NCI-H146 treated with DMSO at 0.1 percent for 48 hours (cell line): Measurements from ENCODE around the gene EEF1AKMT3.

Experiments
- DNase-seq: peaks from one replicate; lab custom pipeline; 2025; ENCODE audit not compliant: unreplicated experiment; lab: John Stamatoyannopoulos, UW

The EEF1AKMT3 gene

DNA sequence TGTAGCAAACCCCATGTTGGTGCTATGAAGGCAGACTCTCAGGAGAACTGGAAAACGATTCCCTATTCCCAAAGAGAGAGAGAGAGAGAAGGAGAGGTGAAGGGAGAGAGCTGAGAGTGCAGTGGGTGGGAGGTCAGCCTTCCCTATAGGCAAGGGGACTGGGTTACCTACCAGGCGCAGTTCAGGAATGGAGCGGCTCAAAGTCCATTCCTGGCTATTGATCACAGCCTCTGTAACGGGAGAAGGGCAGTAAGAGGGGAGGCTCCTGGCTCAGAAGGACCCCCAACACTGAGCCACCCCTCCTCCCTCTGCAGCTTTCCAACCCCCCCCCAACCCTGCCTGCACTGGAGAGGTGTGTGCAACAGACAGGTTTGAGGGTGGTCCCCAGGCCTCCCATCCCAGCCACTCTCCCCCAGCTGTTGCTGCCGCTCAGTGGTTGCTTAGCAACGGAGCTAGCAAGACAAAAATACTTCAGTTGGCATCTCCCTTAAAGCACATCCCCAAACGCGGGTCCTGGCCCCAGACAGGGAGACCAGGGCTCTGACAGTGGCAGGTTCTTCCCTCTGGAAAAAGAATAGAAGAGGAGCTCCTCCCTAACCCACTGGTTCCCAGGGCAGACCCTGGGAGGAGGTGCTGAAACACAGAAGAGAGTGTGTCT lies 37.1 kb upstream of the EEF1AKMT3 start:
- no peak for DNase-seq

GRCh38 chr12:57735952-57736740 lies 36.3 kb upstream of the EEF1AKMT3 start:
- peak; percentile 32 for DNase-seq

DNA sequence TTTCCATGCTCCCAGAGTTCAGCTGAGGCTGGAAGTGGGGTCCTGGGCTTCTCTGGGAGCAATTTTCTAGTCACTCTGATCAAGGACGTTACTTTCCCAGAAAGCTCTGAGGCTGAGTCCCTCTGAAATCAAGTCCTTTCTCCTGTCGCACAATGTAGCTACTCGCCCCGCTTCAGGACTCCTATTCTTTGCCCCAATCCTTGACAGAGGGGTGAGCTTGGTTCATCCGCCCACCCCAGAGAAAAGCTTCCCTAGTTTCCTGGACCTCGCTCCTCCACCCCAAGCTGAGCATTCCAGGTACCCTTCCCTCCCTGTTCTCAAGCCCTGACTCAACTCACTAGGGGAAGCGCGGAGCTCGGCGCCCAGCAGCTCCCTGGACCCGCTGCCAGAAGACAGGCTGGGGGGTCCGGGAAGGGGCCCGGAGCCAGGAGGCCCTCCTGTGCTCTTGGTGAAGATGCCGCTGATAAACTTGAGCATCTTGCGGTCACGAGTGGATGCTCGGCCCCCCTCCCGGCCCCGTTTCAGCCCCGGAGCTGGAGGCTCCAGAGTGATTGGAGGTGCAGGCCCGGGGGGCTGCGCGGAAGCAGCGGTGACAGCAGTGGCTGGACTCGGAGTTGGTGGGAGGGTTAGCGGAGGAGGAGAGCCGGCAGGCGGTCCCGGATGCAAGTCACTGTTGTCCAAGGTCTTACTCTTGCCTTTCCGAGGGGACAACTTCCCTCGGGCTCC lies 35.5 kb upstream of the EEF1AKMT3 start:
- no peak for DNase-seq

GRCh38 chr12:57737467-57738460 lies 34.6 kb upstream of the EEF1AKMT3 start:
- no peak for DNase-seq

DNA sequence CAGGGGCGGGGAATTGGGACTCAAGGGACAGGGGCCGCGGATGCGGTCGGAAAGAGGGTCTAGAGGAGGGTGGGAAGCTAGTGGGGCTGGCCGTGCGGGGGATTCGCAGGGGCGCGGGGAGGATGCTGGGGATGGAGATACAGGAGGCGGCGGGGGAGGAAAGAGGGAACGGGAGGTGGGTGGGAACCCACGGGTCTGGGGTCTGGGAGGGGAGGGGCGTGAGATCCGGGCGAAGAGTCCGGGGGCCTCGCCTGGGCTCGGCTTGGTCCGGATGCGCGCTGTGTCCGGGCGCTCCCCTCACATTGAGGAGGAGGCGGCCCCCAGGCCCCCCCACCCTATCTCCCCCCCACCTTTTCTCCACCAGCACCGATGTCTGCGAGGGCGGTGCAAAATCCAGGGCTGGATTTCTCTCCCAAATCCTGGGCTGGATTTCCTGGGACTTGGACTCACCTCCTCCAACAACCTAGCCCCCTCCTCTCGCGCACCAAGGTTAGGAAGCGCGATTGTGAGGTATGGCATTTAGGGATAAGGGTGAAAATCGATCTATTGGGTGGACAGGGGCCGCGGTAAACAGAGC lies 33.7 kb upstream of the EEF1AKMT3 start, which contains the start of gene AGAP2:
AGAP2 (minus strand) TSS at position 82 of the 577 bp plus-strand sequence. CDS start 496 bp downstream, outside the sequence.
- DNase-seq: peak; percentile 8

DNA sequence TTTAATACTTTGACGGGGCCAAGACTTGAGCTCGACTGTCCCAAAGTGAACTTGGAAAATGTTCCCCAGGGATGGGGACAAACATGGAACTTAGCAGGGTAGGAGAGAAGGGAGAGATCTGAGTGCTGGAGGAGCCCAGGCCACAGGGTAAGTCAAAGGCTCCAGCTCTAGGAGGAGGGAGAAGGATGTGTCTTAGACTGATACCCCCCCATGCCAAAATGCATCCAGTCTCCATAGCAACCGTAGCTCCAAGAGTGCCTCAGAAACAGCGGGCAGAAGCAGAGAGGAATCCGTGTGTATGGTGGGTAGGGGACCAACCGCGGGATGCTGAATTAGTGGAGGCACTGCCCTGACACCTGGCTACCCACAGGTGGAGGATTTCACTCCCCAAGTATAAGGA lies 33.0 kb upstream of the EEF1AKMT3 start:
- DNase-seq: no peak

GRCh38 chr12:57739914-57740538 lies 32.4 kb upstream of the EEF1AKMT3 start:
- DNase-seq: no peak

DNA sequence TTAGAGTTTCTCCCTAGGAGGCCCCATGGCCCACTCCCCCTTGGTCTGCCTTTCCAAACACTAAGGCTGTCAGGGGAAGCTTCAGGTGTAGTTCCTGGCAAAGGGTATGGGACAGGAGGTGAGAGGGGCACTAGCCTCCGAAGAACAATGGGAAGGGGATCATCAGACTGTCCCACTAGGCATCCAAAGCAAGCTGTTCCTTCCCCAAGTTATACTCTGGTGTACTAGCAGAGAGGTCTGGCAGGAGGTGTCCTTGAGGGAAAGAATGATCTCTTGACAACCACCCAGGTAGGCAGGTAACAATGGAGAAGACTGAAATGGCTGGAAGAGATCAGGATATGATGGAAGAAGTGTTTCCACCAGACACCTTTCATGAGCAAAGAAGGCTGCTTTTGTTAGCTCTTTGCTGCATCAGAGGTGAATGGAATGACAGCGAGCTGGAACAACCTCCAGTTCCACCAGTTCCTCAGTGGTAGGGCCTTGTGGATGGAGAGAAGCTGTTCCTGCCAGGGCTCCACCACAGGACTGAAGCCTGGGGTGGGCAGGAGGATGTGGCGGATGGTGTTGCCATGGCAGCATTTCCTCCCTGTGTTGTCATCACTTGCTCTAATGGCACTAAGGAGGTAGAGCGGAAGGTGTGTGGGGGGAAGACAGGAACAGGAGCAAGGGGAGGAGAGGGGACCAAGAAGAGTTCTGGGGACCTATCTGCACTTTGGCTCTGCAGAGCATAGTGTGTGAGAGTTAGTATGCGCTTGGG lies 31.6 kb upstream of the EEF1AKMT3 start:
- no peak for DNase-seq

DNA sequence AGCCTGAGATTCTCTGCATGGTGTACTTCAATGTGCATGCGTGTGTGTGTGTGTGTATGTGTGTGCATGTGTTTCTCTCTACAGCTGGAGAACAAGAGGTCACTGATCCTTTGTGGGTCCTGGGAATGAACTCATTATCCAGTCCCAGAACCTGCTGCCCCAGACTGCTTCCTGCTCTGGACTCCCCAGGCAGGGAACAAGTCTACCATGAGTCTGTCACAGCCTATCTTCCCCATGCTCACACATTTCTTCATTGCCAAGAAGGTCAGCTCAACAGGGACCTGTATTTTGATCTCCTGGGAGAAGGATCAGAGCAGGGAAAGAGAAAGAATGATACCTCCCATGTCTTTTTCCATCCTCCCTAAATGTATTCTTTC lies 31.0 kb upstream of the EEF1AKMT3 start:
- no peak for DNase-seq

DNA sequence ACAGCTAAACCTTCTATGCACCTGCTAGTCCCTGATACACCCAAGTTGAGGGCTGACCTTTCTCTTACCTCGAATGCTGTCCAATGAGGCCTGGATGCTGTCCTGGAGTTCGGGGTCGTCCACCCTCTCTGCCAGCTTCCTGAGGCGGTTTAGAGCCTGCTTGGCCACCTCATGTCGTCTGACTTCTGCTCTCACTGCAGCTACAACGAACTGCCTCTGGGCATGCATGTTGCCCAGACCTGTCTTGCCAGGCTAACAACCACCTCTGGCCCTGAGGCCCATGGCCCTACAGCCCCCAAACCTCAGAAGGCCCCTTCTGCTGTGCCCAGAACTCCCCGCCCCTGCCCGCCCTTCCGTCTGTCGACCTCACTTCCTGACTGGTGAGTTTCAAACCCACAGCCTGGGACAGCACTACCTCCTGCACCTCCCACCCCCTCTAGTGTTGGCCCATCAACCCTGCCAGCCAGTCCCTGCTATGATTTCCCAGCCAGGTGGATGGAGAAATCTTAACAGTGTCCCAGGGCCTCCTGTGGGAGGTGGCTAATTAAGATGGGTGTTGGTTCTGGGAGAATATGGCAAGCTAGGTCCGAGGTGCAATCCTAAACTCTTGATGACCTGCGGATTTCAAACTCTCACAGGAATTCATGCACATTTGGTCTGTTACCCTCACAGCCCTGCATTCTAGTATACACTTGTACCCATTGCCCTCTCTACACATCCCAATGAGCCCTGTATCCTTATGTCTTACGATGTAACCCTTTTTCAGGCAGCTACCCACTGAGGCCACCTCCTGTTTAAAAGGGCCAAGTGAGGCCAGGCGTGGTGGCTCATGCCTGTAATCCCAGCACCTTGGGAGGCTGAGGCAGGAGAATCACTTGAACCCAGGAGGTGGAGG lies 30.3 kb upstream of the EEF1AKMT3 start:
- no peak for DNase-seq

- DNase-seq: no peak
Observed at GRCh38 chr12:57743769-57744168, 28.6 kb upstream of the EEF1AKMT3 start.

GRCh38 chr12:57744194-57744776 lies 28.1 kb upstream of the EEF1AKMT3 start:
- no peak for DNase-seq

- DNase-seq: peak; percentile 94
Observed at GRCh38 chr12:57744777-57745484, 27.5 kb upstream of the EEF1AKMT3 start, which contains the start of gene TSPAN31. TSS of gene TSPAN31 (plus strand) at chr12:57745039. CDS start at chr12:57745155, 116 bp downstream.

DNA sequence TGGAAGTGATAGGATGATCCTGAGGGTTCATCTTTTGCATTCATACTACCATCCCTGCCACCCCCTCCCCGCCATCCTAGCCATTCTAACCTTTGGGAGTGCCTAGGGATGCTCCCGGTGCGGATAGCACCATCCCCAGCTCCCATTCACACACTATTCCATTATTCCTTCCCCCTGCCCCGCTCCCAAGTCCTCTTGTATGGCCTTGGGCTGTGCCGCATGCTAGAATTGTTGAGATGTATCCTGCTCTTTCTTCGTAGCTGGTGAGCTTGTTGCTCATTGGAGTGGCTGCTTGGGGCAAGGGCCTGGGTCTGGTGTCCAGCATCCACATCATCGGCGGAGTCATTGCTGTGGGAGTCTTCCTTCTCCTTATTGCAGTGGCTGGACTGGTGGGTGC lies 26.9 kb upstream of the EEF1AKMT3 start:
- DNase-seq: no peak

- DNase-seq: no peak
Observed at GRCh38 chr12:57746025-57746424, 26.4 kb upstream of the EEF1AKMT3 start.

DNA sequence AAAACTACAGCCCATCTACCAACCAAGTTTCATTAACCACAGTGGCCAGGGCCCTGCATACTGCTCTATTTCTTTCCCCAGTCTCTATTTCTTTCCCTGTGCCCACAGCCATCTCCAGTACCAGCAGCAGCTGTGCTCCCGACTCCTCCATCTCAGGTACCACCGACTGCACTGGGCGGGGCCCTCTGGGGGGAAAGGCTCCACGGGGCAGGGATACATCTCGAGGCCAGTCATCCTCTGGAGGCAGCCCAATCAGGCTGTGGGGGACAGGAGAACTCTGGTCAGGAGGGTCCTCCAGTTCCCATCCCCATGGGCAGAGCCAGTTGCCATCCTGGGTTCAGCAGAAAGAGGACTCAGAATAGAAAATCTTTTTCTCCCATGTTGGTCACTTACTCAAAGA lies 23.4 kb upstream of the EEF1AKMT3 start:
- DNase-seq: no peak
